Measurements from ENCODE around the gene AP1M1. TPM values are rescaled to one million over a fixed set of nuclear protein-coding genes. Genes with fewer than 3 reads are reported as not detected.

AP1M1 gene
- total and polyA plus RNA-seq, 5 donors from 2014 or later = 108 to 161 (median 159) TPM

GRCh38 chr19:16229322-16229641 is 31.6 kb downstream of the AP1M1 start:
- Histone ChIP-seq H3K36me3 (ENCODE audit: control insufficient read depth, insufficient read depth, low read length) (peaks cover 85% of the 10 kb centered on the region), H3K4me1 (ENCODE audit: control insufficient read depth, insufficient read depth, low read length, poor library complexity, severe bottlenecking) (no peaks in the 10 kb centered on the region), H3K4me3 (ENCODE audit: low read depth, low read length) (no peak overlapping the region), H3K9me3 (ENCODE audit: control insufficient read depth in 2 of 2, low read length in 2 of 2) (no peaks in the 10 kb centered on the region), H3K27ac (ENCODE audit: insufficient read depth, low read length, poor library complexity, severe bottlenecking) (no peak overlapping the region), H3K27me3 (ENCODE audit: control insufficient read depth, insufficient read depth, low read length) (no peaks in the 10 kb centered on the region)
- Mint-ChIP-seq H3K27ac (peak overlapping the region in 1 of 3 donors; percentile 61), H3K4me1 (peaks cover 0 to 4% (median under 1%) of the 10 kb centered on the region in 4 donors), H3K4me3 (no peak overlapping the region), H3K36me3 (peaks cover 27% of the 10 kb centered on the region), H3K27me3 (no peaks in the 10 kb centered on the region), H3K9me3 (no peaks in the 10 kb centered on the region)
- no peak for DNase-seq
- ATAC-seq (ENCODE audit: low read depth in 2 of 2) = no peak

- peaks cover 69% of the 10 kb centered on the region for H3K36me3 ChIP-seq (ENCODE audit: control insufficient read depth, insufficient read depth, low read length)
- H3K36me3 Mint-ChIP-seq = peaks cover 41% of the 10 kb centered on the region
- H3K9me3 ChIP-seq (ENCODE audit: control insufficient read depth in 2 of 2, low read length in 2 of 2) = no peaks in the 10 kb centered on the region
- no peak overlapping the region for H3K27ac ChIP-seq (ENCODE audit: insufficient read depth, low read length, poor library complexity, severe bottlenecking)
- DNase-seq = no peak
- no peaks in the 10 kb centered on the region for H3K27me3 ChIP-seq (ENCODE audit: control insufficient read depth, insufficient read depth, low read length)
- peaks cover 0 to 18% (median 5%) of the 10 kb centered on the region in 4 donors for H3K4me1 Mint-ChIP-seq
- H3K4me3 ChIP-seq (ENCODE audit: low read depth, low read length) = no peak overlapping the region
- no peaks in the 10 kb centered on the region for H3K27me3 Mint-ChIP-seq
- no peak overlapping the region for H3K27ac Mint-ChIP-seq
- peaks cover 0 to 4% (median 0%) of the 10 kb centered on the region in 7 donors for H3K9me3 Mint-ChIP-seq
- no peak overlapping the region for H3K4me3 Mint-ChIP-seq
- H3K4me1 ChIP-seq (ENCODE audit: control insufficient read depth, insufficient read depth, low read length, poor library complexity, severe bottlenecking) = no peaks in the 10 kb centered on the region
- no peak for ATAC-seq (ENCODE audit: low read depth in 2 of 2)
Observed at GRCh38 chr19:16232127-16232526, 34.4 kb downstream of the AP1M1 start.

GRCh38 chr19:16232568-16232967 is 34.9 kb downstream of the AP1M1 start:
- Histone ChIP-seq H3K36me3 (ENCODE audit: control insufficient read depth, insufficient read depth, low read length) (peaks cover 65% of the 10 kb centered on the region), H3K4me1 (ENCODE audit: control insufficient read depth, insufficient read depth, low read length, poor library complexity, severe bottlenecking) (no peaks in the 10 kb centered on the region), H3K27me3 (ENCODE audit: control insufficient read depth, insufficient read depth, low read length) (no peaks in the 10 kb centered on the region), H3K27ac (ENCODE audit: insufficient read depth, low read length, poor library complexity, severe bottlenecking) (no peak overlapping the region), H3K9me3 (ENCODE audit: control insufficient read depth in 2 of 2, low read length in 2 of 2) (no peaks in the 10 kb centered on the region), H3K4me3 (ENCODE audit: low read depth, low read length) (no peak overlapping the region)
- DNase-seq (no peak), ATAC-seq (ENCODE audit: low read depth in 2 of 2) (no peak)
- peaks cover 41% of the 10 kb centered on the region for H3K36me3 Mint-ChIP-seq
- peaks cover 0 to 4% (median 0%) of the 10 kb centered on the region in 7 donors for H3K9me3 Mint-ChIP-seq
- H3K4me1 Mint-ChIP-seq = peaks cover 0 to 18% (median 5%) of the 10 kb centered on the region in 4 donors
- no peak overlapping the region for H3K4me3 Mint-ChIP-seq
- no peaks in the 10 kb centered on the region for H3K27me3 Mint-ChIP-seq
- no peak overlapping the region for H3K27ac Mint-ChIP-seq

- peaks cover 2 to 24% (median 9%) of the 10 kb centered on the region in 4 donors for H3K4me1 Mint-ChIP-seq
- ATAC-seq (ENCODE audit: low read depth in 2 of 2) (no peak), DNase-seq (no peak)
- Histone ChIP-seq H3K9me3 (ENCODE audit: control insufficient read depth in 2 of 2, low read length in 2 of 2) (no peaks in the 10 kb centered on the region), H3K4me3 (ENCODE audit: low read depth, low read length) (no peak overlapping the region), H3K36me3 (ENCODE audit: control insufficient read depth, insufficient read depth, low read length) (peaks cover 59% of the 10 kb centered on the region), H3K27ac (ENCODE audit: insufficient read depth, low read length, poor library complexity, severe bottlenecking) (no peak overlapping the region), H3K4me1 (ENCODE audit: control insufficient read depth, insufficient read depth, low read length, poor library complexity, severe bottlenecking) (peaks cover 7% of the 10 kb centered on the region), H3K27me3 (ENCODE audit: control insufficient read depth, insufficient read depth, low read length) (no peaks in the 10 kb centered on the region)
- H3K9me3 Mint-ChIP-seq = peaks cover 0 to 4% (median 0%) of the 10 kb centered on the region in 7 donors
- H3K27me3 Mint-ChIP-seq = no peaks in the 10 kb centered on the region
- H3K4me3 Mint-ChIP-seq = no peak overlapping the region
- no peak overlapping the region for H3K27ac Mint-ChIP-seq
- peaks cover 41% of the 10 kb centered on the region for H3K36me3 Mint-ChIP-seq
Observed at GRCh38 chr19:16233081-16233776, 35.5 kb downstream of the AP1M1 start.

GRCh38 chr19:16233836-16234551 is 36.3 kb downstream of the AP1M1 start:
- H3K27ac ChIP-seq (ENCODE audit: insufficient read depth, low read length, poor library complexity, severe bottlenecking) = no peak overlapping the region
- H3K36me3 Mint-ChIP-seq = peaks cover 41% of the 10 kb centered on the region
- H3K36me3 ChIP-seq (ENCODE audit: control insufficient read depth, insufficient read depth, low read length) = peaks cover 51% of the 10 kb centered on the region
- no peaks in the 10 kb centered on the region for H3K9me3 ChIP-seq (ENCODE audit: control insufficient read depth in 2 of 2, low read length in 2 of 2)
- H3K4me1 ChIP-seq (ENCODE audit: control insufficient read depth, insufficient read depth, low read length, poor library complexity, severe bottlenecking) = peaks cover 13% of the 10 kb centered on the region
- DNase-seq = no peak
- ATAC-seq (ENCODE audit: low read depth in 2 of 2) = no peak
- no peaks in the 10 kb centered on the region for H3K27me3 Mint-ChIP-seq
- H3K27me3 ChIP-seq (ENCODE audit: control insufficient read depth, insufficient read depth, low read length) = no peaks in the 10 kb centered on the region
- peaks cover 7 to 31% (median 13%) of the 10 kb centered on the region in 4 donors for H3K4me1 Mint-ChIP-seq
- no peak overlapping the region for H3K27ac Mint-ChIP-seq
- no peak overlapping the region for H3K4me3 Mint-ChIP-seq
- peaks cover 0 to 4% (median 0%) of the 10 kb centered on the region in 7 donors for H3K9me3 Mint-ChIP-seq
- no peak overlapping the region for H3K4me3 ChIP-seq (ENCODE audit: low read depth, low read length)

GRCh38 chr19:16234552-16235445 is 37.1 kb downstream of the AP1M1 start:
- DNase-seq = no peak
- H3K4me1 ChIP-seq (ENCODE audit: control insufficient read depth, insufficient read depth, low read length, poor library complexity, severe bottlenecking) = peaks cover 17% of the 10 kb centered on the region
- Mint-ChIP-seq H3K36me3 (peaks cover 36% of the 10 kb centered on the region), H3K9me3 (peaks cover 0 to 4% (median 0%) of the 10 kb centered on the region in 7 donors), H3K4me3 (no peak overlapping the region), H3K27me3 (no peaks in the 10 kb centered on the region), H3K27ac (no peak overlapping the region), H3K4me1 (peaks cover 9 to 38% (median 13%) of the 10 kb centered on the region in 4 donors)
- H3K27ac ChIP-seq (ENCODE audit: insufficient read depth, low read length, poor library complexity, severe bottlenecking) = no peak overlapping the region
- H3K4me3 ChIP-seq (ENCODE audit: low read depth, low read length) = no peak overlapping the region
- no peaks in the 10 kb centered on the region for H3K9me3 ChIP-seq (ENCODE audit: control insufficient read depth in 2 of 2, low read length in 2 of 2)
- ATAC-seq (ENCODE audit: low read depth in 2 of 2) = no peak
- H3K36me3 ChIP-seq (ENCODE audit: control insufficient read depth, insufficient read depth, low read length) = peaks cover 43% of the 10 kb centered on the region
- no peaks in the 10 kb centered on the region for H3K27me3 ChIP-seq (ENCODE audit: control insufficient read depth, insufficient read depth, low read length)

DNA sequence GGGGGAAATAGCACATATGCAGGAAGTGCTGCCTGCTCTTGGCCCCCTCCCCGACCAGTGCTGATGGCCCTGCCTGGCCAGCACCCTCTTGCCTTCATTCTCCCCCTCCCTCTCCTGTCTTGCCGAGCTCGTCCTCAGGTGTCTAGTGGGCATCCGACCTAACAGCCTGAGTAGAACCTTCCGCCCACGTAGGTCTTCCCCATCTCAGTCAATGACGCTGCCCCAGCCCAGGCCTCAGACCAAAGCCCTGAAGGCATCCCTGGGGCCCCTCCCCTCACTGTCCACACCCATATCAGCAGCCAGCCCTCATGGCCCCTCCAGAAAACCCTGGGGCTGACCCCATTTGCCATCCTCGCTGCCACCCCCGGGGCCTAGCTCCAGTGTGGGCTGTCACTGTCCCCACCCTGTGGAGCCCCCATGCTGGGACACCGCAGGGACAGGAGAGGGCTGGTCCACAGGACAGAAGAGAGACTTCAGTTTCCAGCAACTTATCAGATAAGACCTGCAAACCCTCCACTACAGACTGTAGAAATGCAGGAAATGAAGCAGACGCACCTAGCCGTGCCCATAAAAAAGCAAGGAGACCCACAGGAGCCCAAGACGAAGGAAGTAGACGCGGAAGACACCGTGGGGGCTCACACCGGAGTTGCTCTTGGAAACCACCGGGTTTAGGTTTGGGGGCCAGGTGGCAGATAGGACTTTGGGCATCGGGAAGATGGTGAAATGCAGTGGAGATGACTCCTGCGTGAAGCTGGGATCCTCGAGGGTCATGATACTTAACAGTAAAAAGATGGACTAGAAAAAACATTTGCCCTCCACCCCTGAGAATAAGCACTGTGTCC is 38.3 kb downstream of the AP1M1 start:
- H3K9me3 Mint-ChIP-seq = peaks cover 0 to 4% (median 0%) of the 10 kb centered on the region in 7 donors
- H3K27ac Mint-ChIP-seq = peak overlapping the region; percentile 71 to 89 (median 86)
- Histone ChIP-seq H3K9me3 (ENCODE audit: control insufficient read depth in 2 of 2, low read length in 2 of 2) (no peaks in the 10 kb centered on the region), H3K4me1 (ENCODE audit: control insufficient read depth, insufficient read depth, low read length, poor library complexity, severe bottlenecking) (peaks cover 17% of the 10 kb centered on the region), H3K4me3 (ENCODE audit: low read depth, low read length) (no peak overlapping the region), H3K27me3 (ENCODE audit: control insufficient read depth, insufficient read depth, low read length) (no peaks in the 10 kb centered on the region), H3K27ac (ENCODE audit: insufficient read depth, low read length, poor library complexity, severe bottlenecking) (no peak overlapping the region), H3K36me3 (ENCODE audit: control insufficient read depth, insufficient read depth, low read length) (peaks cover 37% of the 10 kb centered on the region)
- peaks cover 32% of the 10 kb centered on the region for H3K36me3 Mint-ChIP-seq
- no peaks in the 10 kb centered on the region for H3K27me3 Mint-ChIP-seq
- peak in 1 of 2 donors; percentile 9 for ATAC-seq (ENCODE audit: low read depth in 2 of 2)
- no peak for DNase-seq
- H3K4me1 Mint-ChIP-seq = peaks cover 9 to 42% (median 15%) of the 10 kb centered on the region in 4 donors
- peak overlapping the region in 2 of 4 donors; percentile 12 to 61 for H3K4me3 Mint-ChIP-seq
